Umbilical cord (tissue), 2 donors: ENCODE results near the gene KRT33B. TPM values are rescaled to one million over a fixed set of nuclear protein-coding genes. Genes with fewer than 3 reads are reported as not detected.
A peak's percentile ranks its signal among the peaks of the same experiment; 100 is the strongest.

ENCODE experiments used
- DNase-seq: peaks from one replicate; pipeline ENCODE4 v3.0.0-alpha.2; 2015; ENCODE audit warnings: low spot score
- total RNA-seq: library from RNA; depleted of rRNA; stranded (reverse); fragments of >200 nt; gene quantifications from one replicate; pipeline ENCODE4 v1.2.3, GENCODE V29; 2014; ENCODE audit warnings: low replicate concordance; ENCODE audit not compliant: insufficient read depth

The KRT33B gene
- total RNA-seq, 1 donor from 2014 or later, result not detected

DNA sequence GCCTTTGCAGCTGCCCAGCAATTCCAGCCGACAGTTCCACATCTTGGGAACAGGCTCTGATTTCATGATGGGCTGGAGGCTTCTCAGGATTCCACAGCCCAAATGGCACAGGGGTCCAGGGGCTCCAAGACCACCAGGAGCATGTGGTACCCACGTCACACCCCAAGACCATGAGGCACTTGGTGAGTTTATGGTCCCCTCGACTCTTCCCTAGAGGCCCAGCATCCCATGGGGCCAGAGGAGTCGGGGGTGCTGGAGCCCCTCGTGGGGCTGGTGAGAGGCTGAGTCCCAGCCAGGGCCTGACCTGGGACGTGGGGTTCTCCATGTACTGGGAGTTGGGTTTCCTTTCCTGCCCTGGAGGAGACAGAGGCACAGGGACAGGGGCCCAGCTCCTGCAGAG, 44.0 kb downstream of the KRT33B start:
- DNase-seq, result no peak

DNA sequence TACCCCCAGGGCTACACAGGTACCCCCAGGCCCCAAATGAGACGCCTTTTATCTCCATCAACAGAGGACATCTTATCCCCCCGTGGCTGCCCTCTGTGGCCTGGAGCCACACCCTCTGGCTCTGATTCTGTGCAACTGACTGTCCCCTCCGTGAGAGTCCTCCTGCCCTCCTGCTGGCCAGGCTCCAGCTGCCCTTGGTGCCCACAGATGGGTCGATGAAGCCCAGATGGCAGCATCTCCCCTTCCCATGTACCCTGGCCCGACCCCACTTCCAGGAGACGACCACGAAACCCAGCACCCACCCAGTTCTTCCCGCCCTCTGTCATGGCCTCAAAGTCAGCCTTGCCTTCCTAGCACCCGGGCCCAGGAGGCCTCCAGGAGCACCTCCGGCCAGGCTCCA, 44.5 kb downstream of the KRT33B start:
- DNase-seq, result no peak

DNA sequence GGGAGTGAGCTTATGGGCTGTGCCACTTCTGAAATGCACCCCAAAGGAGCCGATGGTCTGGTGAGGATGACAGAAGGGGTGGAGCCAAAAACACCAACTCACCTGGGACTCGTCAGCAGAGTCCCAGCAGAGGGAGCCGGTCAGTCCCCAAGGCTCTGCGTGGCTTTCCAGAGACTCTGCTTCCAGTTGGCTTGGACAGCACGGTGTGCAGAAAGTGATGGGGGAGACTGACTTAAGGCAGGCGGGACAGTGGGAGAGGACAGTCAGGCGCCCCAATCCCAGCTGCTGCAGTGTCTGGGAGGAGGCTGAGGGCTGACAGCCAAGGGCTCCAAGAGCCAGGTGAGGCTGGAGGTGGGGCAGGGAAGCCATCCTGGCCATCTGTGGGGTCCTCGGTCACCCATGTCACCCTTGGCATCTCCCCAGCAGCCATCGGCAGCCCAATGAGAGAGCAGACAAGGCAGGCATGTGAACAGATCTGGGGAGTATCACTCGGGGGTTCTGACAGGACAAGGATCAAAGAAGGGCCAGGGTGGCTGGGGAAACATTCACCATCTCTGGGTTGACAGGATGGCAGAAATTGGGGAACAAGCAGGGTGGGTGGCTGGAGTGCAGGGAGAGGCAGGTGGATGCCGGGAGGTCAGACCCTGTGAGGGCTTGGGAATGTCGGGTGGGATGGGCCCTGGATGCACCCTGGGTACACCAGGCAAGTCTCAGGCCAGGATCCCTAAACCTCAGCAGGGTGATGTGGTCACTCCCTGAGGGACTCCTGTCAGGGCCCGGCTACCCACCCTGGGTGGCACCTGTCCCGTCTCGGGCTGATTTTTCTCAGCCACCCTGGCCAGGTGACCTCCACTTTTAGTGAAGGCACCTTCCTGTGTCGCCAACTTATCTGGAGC, 45.2 kb downstream of the KRT33B start:
- DNase-seq, result no peak

DNA sequence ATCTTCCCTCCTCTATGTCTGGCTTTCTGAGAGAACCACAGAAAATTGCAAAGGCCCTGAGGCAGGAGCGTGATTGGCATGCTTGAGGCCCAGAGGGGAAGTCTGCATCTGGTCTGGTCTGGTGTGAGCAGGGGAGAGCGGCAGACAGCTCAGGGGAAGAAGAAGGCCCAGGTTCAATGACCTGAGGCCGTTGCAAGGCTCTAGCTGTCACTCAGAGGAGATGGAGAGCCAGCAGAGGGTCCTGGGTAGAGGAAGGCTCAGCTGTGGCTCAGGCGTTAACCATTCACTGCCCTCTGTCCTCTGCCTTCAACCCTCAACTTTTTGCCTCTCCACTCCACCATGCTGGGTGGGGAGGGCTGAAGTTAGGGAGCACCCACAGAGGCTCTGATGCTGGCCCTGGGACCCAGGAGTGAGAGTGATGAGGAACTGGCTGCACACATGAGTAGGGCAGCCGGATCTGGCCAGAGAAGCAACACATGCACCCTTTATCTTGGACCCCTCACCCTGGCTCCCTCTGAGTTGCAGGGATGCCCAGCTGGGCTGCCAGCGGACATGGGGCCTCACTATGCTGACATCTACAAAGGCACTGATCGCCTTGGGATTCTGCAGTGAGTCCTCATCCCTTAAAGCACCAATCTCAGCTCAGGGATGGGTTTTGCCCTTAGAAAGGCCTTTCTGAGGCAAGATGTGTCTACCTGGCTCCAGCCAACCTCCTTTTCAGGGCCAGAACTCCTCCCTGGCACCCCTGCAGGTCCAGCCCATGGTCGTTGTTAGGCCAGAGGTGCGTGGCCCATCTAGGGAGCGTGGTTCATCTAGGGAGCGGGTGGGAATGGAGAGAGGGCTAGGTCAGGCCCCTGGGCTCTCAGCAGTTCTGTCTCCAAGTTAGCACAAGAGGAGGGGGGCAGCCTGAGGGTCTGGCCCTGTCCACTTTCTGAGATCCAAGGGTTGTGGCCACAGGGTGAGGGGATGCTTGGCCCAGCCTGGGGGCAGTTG, 46.4 kb downstream of the KRT33B start:
- no peak for DNase-seq

DNA sequence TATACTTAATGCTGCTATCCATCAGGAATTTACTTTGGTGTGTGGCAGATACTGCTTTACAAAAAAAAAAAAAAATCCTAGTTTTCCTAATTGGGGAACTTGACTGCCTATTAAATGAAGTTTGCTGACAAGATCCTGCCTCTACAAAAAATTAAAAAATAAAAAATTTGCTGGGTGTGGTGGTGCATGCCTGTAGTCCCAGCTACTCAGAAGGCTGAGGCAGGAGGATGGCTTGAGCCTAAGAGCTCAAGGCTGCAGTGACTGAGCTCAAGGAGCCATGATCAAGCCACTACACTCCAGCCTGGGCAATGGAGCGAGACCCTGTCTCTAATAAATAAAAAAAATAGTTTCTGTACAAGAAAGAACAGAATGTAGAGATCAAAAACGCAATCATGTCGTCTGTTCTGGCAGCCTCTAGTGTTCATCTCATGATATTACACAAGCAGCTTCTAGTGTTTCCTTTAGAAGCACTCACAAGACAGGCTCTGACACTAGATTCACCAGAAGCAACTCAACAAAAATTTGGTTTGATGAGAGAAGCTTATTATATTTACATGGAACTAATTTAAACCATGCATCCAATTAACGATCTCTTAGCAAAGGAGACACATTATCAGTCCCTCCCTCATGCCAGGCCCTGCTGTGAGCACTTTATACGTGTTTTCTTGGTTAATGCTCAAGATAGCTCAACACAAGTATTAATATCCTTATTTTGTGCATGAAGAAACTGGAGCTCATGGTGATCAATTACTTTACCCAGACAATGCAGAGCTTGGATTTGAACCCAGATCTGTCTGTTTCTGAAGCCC, 47.3 kb downstream of the KRT33B start:
- DNase-seq, result peak; percentile 64

DNA sequence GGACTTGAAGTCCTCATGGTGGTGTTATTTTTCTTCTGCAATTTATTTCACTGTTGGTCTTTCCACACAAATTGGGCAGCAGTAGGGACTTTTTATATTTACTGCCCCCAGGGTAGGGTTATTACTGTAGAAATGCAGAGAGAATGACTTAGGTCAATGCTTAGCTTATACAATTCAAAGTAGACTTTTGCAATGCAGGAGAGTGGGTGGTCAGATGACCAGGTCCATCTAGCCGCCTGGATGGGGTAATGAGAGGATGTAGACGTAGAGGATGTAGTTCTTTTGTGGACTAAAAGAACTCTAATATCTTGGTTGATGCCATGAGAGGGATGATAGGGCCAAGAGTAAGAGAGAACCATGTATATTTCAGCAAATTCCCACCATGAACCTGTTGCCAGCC, 51.4 kb downstream of the KRT33B start:
- DNase-seq, result no peak

DNA sequence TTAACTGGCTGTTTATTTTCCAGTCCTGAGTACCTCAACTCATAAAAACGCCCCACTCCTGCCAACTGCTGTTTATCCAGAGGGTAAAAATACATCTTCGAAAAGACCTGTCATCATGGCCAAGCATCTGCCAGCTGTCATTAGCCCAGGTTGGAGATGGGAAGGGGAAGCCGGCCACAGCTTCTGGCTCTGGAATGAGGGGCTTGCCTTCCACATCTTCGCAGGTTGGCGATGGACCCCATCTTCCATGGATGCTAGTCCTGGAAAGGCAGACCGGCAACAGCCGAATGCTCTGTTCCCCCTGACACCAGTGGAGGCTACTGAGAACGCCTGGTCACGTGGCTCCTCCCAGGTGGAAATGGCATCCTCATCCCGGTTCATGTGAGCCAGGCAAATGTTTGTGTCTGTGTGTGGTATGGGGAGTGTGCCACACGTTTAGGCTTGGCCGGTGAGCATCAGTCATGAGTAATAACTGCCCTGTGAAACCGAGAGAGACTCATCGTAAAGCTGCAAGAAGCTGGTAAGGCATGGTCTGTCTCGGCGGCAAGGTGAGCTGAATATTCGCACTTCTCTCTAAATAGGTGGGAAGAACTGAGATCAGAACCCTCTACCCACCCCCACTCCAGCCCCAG, 53.7 kb downstream of the KRT33B start:
- no peak for DNase-seq

DNA sequence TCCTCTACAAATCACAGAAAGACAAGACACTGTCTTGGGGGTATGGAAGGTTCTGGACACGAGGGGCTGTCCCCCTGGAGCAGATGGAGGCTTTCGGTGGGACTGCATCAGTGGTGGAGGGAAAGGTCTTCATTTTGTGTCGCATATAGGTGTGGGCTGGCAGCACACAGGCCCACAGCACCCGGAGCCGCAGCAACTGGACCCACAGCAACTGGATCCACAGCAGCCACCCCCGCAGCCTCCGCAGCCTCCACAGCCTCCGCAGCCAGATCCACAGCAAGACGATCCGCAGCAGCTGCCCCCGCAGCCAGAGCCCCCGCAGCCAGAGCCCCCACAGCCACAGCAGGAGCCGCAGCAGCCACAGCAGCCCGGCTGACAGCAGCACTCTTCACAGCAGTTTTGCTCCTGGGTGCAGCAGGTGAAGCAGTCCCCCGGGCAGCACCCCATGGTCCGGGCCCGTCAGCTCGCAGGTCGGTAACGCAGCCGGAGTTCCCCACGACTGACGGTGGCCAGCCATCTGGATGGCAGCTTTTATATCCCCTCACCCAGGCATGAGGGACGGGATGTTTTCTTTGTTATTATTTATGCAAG, 54.3 kb downstream of the KRT33B start, which contains the start of gene KRTAP17-1:
Gene KRTAP17-1 (minus strand): TSS at position 507 of the 591 bp plus-strand sequence. CDS start 60 bp downstream, at position 447.
- DNase-seq, result no peak

Other genes with a start within 250 kb of the KRT33B start
- gene KRTAP4-12, start 245.6 kb downstream of the KRT33B start, total RNA-seq, result not detected
- gene KRTAP4-6, start 229.3 kb downstream of the KRT33B start, total RNA-seq, result 1.2 TPM
- gene KRTAP4-5, start 220.0 kb downstream of the KRT33B start, total RNA-seq, result 5.5 TPM
- 2.6 TPM for gene KRTAP4-4, start 209.1 kb downstream of the KRT33B start, total RNA-seq
- 1.4 TPM for gene KRTAP4-3, start 201.6 kb downstream of the KRT33B start, total RNA-seq
- not detected for gene KRTAP4-2, start 191.6 kb downstream of the KRT33B start, total RNA-seq
- 1.9 TPM for gene KRTAP4-1, start 184.9 kb downstream of the KRT33B start, total RNA-seq
- gene KRTAP9-1, start 179.9 kb downstream of the KRT33B start, total RNA-seq, result 1.4 TPM
- not detected for gene KRTAP9-2, start 143.2 kb downstream of the KRT33B start, total RNA-seq
- not detected for gene KRTAP9-3, start 137.4 kb downstream of the KRT33B start, total RNA-seq
- gene KRTAP9-8, start 131.8 kb downstream of the KRT33B start, total RNA-seq, result not detected
- gene KRTAP9-4, start 120.1 kb downstream of the KRT33B start, total RNA-seq, result 1.2 TPM
- not detected for gene KRTAP9-9, start 114.4 kb downstream of the KRT33B start, total RNA-seq
- gene KRTAP9-6, start 104.4 kb downstream of the KRT33B start, total RNA-seq, result not detected
- gene KRTAP9-7, start 94.1 kb downstream of the KRT33B start, total RNA-seq, result not detected
- not detected for gene KRTAP29-1, start 67.0 kb downstream of the KRT33B start, total RNA-seq
- gene KRTAP16-1, start 60.5 kb downstream of the KRT33B start, total RNA-seq, result not detected
- gene KRTAP17-1, start 54.1 kb downstream of the KRT33B start, total RNA-seq, result not detected
- gene KRT33A, start 19.0 kb downstream of the KRT33B start, total RNA-seq, result 1.4 TPM
- not detected for gene KRT34, start 12.5 kb upstream of the KRT33B start, total RNA-seq
- not detected for gene KRT31, start 27.8 kb upstream of the KRT33B start, total RNA-seq
- gene KRT37, start 54.8 kb upstream of the KRT33B start, total RNA-seq, result not detected
- 0.48 TPM for gene KRT38, start 71.2 kb upstream of the KRT33B start, total RNA-seq
- gene KRT32, start 97.6 kb upstream of the KRT33B start, total RNA-seq, result 1.2 TPM
- gene KRT35, start 111.3 kb upstream of the KRT33B start, total RNA-seq, result not detected
- gene KRT36, start 120.1 kb upstream of the KRT33B start, total RNA-seq, result 1.9 TPM
- gene KRT13, start 135.8 kb upstream of the KRT33B start, total RNA-seq, result 292 TPM
- gene KRT15, start 149.1 kb upstream of the KRT33B start, total RNA-seq, result 24.1 TPM
- gene KRT19, start 158.5 kb upstream of the KRT33B start, total RNA-seq, result 334 TPM
- not detected for gene KRT9, start 202.2 kb upstream of the KRT33B start, total RNA-seq
- gene KRT14, start 217.1 kb upstream of the KRT33B start, total RNA-seq, result 212 TPM
- gene KRT16, start 243.0 kb upstream of the KRT33B start, total RNA-seq, result 5.5 TPM